HG02885 (cell line): Measurements from ENCODE around the gene HMX1.

Source experiments
- ATAC-seq: cut with Tn5 transposase; IDR thresholded peaks from one replicate; pipeline ENCODE4 v1.9.1; 2021; ENCODE audit warnings: mild to moderate bottlenecking; ENCODE audit not compliant: unreplicated experiment, poor library complexity

The HMX1 gene

DNA sequence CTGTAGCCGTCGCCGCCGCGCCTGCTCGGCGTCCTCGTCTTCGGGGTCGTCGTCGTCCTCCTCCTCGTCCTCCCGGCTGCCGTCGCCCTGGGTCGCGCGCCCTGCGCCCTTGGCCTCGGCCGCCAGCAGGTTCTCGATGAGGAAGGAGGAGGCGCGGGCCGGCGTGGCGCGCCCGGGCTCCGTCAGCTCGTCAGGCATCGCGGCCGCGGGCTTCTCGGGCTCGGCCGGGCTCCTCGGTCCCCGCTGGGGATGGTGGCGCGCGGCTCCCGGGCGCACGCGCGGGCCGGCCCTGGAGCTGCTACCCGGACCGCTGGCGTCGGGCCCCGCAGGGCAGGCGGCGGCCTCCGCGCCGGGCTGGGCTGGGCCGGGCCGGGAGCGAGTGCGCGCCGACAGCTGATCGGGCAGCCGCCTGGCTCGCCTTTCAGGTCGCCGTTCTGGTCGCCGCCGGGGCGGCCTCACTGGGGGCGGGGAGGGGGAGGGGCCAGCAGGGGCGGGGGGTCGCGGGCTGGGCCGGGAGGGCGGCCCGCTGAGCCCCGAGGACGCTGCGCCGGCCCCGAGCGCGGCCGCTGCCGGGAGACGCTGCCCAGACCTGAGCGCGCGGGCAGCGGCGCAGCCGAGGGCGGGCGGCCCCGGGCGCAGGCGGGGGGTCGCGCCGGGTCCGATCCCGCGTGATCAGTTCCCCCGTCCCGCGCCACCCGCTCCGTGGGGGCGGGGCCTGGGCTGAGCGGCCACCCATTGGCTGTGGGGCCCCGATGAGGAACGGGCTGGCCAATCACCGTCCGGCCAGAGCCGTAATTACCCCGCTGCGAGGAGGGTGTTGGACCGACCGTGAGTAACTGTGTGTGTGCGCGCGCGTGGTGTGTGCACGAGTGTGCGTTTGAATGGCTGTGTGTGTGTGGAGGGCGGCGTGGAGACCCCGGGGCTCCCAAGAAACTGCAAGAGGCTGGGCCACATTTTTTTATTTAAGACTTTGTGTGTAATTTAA, at the start of gene HMX1:
TSS of gene HMX1 (minus strand) at position 423 of the 985 bp plus-strand sequence. CDS start at position 198, 225 bp downstream.
- no peak for ATAC-seq

DNA sequence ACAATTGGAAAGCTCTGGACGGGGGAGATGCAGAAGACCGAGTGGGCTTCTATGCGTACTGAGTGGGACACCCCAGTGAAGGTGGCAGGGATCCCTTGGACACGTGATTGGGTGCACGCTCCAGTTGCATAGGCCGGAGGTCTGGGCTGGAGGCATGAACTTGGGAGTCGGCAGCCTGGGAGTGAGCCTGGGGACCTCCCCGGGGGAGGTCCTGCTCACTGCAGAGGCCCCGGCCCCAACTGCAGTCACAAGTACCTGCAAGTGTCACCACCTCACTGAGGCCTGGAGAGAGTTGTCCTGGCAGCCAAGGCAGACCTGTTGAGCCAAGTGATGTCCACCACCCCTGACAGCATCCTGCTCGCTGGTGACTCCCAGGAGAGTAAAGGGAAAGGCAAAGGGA, 49.3 kb upstream of the HMX1 start:
- no peak for ATAC-seq

DNA sequence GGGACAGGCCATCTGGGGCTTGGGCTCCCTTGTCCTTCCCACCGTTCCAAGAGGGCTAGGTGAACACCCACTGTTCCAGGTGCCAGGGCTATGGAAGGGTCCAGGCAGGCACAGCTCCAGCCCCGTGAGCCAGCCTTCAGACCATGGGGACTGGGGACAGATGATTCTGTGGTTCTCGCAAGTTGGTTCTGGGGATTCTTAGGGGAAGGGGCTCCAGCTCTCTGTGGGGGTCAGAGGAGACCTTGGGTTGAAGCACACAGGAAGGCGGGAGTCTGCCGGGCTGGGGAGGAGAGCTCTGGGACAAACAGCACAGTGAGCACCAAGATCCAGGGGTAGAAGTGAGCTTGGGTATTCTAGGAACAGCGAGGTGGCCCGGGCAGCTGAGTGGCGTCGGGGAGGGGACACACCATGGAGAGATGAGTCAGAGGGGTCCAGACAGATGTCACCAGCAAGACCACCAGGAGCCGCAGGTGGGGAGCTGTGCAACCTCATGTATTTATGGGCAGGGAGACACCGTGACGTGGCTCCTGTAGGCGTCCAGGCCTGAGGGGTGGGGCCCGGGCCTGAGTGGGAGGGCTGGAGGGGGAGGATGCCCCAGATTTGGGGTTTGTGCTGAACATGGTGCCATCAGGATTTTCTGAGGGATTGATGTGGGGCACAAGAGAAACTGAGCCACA, 48.8 kb upstream of the HMX1 start:
- no peak for ATAC-seq

DNA sequence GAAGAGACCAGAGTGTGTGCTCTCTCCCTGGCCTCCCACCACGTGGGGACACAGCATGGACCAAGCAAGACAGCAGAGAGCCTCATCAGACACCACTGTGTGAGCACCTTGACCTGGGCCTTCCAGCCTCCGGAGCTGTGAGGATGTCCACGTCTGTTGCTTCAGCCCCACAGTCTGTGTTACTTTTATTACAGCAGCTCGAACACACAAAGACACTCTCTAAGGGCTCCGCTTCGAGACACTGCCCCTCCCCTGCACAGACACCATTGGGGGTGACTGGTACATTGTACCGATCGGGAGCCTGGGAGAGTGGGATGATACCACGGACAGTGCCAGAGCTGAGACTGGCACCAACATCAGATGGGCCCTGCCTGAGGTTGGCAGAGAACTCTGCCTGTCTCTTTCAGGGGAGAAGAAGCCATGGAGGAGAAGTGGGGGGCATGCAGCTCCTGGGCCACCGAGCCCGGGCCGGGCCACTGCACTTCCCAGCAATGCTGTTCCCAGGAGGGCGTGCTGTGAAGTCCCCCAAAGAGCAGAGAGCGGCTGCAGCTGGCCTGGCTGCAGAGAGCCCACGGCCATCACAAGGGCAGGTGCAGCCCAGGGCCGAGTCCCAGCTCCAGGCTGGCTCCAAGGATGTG, 48.1 kb upstream of the HMX1 start:
- no peak for ATAC-seq

DNA sequence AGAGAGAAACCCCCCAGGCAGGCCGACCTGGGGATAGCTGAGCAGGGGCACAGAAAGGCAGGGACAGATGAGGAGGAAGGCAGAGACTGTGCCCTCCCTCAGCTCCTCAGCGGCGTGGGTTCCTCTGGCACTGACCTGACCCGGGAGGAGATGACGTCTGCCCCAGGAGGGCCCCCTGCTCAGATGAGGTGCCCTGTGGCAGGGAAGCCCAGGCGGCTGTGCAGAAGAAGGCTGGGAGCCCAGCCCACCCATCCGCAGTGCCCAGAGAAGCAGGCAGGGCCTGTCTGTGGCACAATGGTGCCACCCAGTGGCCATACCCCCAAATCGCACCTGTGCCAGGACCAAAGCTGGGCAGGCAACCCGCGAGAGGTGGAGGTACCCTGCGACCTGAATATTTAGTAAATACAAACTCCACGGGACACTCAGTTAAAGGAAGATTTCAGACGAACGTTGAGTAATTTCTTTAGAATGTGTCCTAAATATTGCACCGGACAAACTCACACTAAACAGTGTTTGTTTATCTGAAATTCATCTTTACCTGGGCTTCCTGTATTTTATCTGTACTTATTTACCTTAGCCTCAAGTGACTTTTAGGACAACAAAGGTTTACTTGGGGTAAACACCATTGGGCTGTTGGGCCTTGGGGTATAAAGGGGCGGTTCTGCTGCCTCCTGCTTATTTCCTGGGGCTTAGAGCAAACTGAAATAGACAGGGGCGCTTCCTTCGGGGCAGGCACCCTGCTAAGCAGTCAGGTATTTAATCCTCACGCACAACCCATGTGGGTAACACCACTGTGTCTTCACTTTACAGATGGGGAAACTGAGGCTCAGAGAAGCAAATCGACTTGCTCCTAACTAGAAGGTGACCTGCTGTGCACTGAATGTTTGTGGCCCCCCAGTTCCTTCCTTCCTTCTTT, 46.5 kb upstream of the HMX1 start:
- peak; percentile 88 for ATAC-seq

DNA sequence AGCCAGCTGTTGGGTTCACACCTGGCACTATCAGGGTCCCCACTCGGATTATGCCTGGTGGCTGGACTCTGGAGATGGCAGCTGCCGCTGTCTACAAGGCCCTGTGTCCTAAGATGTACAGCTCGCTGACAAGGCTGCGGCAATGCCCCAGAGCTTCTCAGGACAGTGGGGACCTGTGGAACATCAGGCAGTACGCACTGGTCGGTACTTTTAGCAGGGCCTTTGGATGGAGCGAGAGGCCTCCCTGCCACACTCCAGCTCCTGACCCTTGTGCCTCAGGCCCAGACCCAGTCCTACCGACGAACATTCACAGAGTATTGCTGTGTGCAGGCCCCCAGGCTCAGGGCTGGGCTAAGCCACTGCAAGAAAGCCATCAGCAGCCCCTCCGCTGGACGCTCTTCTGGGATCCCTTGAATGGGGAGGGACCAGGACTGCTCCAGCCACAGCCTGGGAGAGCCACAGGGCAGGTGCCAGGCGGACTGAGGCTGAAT, 45.7 kb upstream of the HMX1 start:
- ATAC-seq, result peak; percentile 10

DNA sequence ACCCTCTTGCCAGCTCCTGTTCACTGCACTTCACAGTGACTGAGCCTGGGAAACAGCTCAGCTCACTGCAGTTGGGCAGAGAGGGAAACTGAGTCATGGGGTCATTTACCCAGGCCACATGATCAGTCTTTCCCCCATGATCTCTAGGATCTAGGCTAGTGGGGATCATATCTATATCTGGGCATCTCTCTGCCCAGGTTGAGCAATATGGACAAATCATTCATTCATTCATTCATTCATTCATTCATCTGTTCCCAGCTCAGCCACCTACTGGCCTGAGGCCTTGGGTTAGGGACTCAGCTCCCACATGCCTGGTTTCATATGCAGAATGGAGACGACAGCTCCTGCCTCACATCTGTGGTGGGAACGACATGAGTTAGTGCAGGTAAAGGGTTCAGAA, 45.3 kb upstream of the HMX1 start:
- no peak for ATAC-seq

DNA sequence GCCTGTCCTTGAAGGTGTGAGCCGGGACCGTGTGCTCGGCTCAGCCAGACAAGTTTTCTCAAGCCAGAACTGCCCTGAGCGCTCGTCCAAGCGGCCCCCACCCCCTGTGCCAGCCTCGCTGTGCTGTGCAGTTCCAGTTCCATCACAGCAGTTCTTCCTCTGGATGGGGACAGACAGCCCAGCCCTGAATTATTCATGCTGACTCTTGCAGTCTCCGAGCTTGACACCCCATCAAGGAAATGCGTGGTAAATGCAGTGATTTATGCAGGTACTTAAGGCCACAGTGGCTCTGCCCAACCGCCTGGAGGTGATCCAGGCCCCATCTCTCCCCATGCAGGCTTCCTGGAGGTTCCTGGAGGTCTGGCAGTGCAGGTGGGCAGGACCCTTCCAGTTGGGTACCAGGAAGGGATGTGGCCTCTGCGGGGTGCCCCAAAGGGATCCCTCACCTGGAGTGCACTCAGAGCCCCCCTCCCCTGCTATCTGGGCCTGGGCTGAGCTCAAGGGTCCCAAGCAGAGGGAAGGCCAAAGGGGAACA, 44.8 kb upstream of the HMX1 start:
- ATAC-seq, result no peak

DNA sequence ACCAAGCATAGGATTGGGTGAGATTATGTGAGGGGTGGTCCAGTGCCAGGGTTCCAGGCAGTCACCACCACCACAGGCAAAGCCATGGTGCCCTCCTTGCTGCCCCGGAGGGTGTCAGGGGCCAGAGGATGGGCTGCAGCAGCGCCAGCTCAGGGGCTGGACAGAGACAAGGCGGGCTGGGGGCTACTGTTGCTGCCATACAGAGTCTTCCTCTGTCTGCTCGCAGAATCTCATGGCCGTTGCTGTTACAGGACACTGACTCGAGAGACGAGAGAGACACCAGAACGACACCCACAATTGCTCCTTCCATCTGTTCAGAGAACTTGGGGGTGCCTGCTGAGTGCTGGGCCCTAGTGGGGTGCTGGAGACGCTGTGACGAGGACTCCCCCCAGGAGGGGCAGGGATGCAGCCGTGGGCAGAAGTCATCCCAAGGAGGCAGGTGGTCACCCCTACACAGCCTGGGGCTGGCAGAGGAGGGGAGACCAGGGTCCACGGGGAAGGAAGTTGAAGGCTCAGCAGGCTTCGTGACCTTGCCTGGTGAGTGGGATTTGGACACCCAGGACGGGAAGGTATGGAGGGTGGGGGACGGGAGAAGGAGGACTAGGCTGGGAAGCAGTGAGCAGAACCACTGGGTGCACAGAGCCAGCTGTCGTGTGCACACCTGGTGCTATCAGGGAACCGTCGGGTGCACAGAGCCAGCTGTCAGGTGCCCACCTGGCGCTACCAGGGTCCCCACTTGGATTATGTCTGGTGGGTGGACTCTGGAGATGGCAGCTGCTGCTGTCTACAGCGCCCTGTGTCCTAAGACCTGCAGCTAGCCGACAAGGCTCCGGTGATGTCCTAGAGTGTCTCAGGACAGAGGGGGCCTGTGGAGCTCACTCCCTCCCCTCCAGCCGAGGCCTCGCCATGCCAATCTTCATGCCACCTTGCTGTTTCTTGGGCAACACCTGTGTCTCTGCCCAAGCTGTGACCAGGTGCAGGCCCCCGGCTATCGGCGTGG, 43.9 kb upstream of the HMX1 start:
- ATAC-seq, result no peak

DNA sequence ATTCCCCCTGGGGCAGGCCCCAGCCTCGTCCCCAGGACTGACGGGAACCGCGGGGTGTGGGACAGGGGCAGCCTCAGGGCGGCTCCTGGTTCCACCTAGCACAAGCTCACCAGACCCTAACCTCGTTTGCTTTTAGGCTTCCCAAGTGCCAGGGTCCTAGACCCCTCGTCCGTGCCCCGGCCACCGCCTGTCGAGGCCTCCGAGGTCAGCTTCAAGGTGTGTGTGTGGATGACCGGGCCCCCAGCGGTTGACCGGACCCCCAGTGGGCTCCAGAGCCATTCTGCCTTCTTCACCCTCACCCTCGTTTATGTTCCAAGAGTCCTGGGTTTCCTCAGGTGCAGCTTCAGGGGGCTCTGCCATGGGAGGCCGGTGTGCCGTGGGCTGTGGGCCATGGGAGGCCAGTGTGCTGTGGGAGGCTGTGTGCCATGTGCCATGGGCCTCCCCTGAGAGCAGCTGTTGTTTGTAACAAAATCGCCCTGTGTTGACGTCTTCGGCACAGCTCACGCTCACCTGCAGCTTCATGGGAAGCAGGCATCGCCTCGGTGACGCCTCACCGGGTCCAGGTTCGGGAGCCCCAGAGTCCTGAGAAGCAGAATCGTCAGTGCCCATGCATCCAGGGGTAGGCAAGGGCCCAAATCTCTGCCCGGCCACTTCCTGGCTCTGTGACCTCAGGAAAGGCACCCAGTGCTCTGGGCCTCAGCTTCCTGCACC, 43.0 kb upstream of the HMX1 start:
- ATAC-seq, result no peak

DNA sequence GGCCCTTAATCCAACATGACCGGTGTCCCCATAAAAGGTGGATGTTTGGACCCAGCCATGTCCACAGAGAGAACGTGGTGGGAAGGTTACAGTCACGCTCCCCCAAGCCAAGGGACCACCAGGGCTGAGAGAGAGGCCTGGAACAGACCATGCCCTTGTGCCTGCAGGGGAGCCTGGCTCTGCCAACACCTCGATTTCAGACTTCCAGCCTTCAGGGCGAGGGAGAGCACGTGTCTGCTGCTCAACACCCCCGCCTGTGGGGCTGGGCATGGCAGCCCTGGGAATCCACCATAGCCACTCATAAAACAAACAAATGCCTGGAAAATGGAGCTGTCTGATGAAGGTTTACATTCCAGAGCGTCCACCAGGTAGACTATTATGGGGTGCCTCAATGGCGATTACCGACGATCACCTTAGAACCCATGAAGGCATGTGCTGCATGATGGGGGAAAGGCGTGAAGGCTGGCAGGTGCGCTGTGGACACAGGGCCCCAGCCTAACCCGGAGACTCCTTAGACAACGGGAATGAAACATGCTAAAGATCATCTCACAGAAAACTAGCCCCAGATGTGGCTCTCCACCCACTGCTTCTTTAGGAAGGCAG, 42.3 kb upstream of the HMX1 start:
- ATAC-seq, result no peak

DNA sequence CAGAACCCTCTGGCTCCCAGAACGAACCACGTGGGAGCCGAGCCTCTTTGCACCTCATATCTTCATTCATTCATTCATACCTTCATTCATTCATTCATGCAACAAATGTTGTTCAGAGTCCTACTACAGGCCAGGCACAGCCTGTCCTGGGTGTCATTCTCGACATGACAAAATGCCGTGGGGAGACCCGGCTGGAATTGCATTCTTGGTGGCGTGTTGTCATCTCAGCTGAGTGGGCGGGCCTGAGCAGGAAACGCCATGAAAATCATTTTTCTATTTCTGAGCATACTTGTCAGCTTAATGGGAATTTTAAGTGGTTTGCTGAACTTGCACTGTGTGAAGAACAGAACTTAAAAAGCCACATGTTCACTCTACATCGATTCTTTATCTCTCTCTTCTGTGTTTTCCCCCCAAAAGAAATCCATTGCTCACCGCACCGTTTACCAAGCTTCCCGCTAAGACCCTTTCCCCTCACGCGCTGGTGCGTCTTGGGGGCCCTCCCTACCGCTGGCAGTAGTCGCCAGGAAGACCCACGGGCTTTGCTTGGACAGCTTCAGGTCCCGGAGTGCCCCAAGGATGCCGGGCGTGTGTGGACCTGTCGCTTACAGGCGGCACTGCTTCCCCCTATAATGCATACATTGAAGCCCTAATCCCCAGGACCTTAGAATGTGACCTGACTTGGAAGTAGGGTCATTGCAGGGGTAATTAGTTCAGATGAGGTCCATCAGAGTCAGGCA, 41.6 kb upstream of the HMX1 start:
- no peak for ATAC-seq

DNA sequence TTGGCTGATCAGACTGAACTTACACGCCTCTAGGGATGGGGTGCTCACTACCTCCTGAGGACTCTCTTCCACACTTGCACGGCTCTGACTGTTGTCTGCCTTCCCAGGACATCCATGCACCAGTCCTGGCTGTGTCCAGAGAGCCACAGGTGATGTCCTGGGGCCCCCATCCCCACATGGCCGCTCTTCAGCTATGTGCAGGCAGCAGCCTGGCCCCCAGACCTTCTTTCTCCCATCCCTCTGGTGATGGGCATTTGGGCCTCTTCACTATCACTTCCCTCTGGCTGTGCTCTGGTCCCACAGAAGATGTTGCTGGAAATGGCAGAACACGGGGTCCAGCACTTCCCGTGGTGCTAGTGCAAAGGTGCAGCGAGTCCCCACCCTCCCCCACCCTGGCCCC, 40.9 kb upstream of the HMX1 start:
- no peak for ATAC-seq

DNA sequence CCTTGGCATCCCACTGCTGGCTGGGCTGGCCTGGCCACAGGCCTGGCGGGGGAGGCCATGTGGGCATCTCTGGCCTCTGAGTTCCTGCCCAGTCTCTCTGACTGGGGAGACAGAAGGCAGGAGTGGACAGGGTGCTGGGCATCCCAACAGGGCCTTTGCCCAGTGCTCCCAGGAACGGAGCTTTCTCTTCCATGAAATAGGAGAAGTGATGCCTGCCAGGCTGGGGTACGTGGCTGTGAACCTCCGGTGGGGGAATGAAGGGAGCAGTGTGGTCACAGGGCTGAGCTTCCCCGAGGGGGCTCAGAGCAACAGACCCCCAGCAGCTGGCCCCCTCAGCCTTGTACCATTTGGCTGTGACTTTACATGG, 40.4 kb upstream of the HMX1 start:
- ATAC-seq, result no peak

DNA sequence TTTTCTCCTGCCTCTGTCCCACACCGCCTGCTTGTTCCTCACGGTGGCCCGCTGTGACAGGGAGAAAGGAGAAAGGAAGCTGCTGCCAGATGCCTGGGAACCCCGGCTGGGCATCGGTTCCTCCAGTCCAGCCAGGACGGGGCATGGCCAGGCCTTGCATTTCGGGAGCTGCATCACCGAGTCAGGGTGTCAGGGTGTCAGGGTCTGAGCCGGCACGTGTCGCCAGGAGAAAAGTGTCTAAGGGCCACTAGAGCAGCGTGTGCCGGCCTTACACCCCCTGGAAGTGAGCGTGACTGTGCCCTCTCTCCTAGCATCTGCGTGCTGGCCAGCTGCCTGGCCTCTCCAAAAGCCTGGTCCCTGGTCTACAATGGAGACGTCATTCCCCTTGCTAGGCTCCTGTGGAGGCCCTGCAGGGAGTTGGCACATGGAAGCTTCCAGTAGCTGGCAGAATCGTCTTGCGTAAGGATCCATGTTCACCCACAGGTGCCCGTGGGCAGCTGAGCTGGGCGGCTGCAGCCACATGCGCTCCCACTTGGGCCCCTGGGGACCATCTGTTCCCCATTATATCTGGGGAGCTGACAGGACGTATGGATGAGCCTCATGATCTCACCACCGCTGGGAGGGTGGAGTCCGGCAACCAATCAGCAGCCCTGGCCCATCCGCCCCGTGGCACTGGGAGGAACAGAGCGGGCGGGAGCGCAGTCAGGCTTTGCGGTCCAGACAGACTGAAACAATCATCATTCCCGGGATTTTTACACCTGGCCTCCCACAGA, 39.9 kb upstream of the HMX1 start:
- ATAC-seq, result no peak

DNA sequence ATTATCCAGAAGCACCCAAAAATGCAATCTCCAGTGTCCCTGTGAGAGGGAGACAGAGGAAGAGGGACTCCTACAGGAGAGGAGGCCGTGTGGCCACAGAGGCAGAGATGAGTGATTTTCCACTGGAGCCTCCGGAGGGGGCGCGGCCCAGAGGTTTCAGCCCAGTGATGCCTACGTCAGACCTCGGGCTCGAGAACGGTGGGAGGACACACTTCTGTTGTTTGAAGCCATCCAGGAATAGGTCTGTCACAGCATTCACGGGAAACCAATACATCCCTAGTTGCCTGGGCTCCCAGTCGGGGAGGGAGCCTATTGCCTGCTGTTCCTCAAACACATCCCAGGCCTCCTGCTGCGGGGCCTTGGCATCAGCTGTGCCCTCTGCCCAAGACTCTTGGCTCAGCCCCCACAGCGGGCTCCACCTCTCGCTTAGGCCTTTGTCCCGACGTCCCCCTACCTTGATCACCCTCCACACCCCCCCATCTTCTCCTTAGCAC, 39.2 kb upstream of the HMX1 start:
- no peak for ATAC-seq
